HG03196 (cell line): Measurements from ENCODE around the gene CPM.

Experiments used
- ATAC-seq: cut with Tn5 transposase; IDR thresholded peaks from one replicate; pipeline ENCODE4 v1.9.1; 2021; ENCODE audit not compliant: unreplicated experiment

Gene CPM

GRCh38 chr12:68908076-68908475 lies 24.9 kb downstream of the CPM start:
- ATAC-seq, result no peak

- ATAC-seq, result no peak
Measured at GRCh38 chr12:68905733-68906132, 27.2 kb downstream of the CPM start.

GRCh38 chr12:68904351-68904962 lies 28.5 kb downstream of the CPM start:
- no peak for ATAC-seq

- no peak for ATAC-seq
Measured at GRCh38 chr12:68903511-68903910, 29.5 kb downstream of the CPM start.

GRCh38 chr12:68901551-68901950 lies 31.4 kb downstream of the CPM start:
- no peak for ATAC-seq

- no peak for ATAC-seq
Measured at GRCh38 chr12:68901145-68901544, 31.8 kb downstream of the CPM start.

GRCh38 chr12:68900241-68900640 lies 32.7 kb downstream of the CPM start:
- no peak for ATAC-seq

GRCh38 chr12:68899251-68899771 lies 33.7 kb downstream of the CPM start:
- ATAC-seq, result no peak

GRCh38 chr12:68896881-68897540 lies 36.0 kb downstream of the CPM start:
- ATAC-seq, result no peak

- ATAC-seq, result no peak
Measured at GRCh38 chr12:68894276-68894855, 38.6 kb downstream of the CPM start.

GRCh38 chr12:68893741-68894140 lies 39.2 kb downstream of the CPM start:
- ATAC-seq, result no peak

GRCh38 chr12:68893201-68893600 lies 39.8 kb downstream of the CPM start:
- no peak for ATAC-seq

GRCh38 chr12:68891141-68891540 lies 41.8 kb downstream of the CPM start:
- no peak for ATAC-seq

- ATAC-seq, result no peak
Measured at GRCh38 chr12:68890701-68891113, 42.3 kb downstream of the CPM start.

GRCh38 chr12:68888243-68888642 lies 44.7 kb downstream of the CPM start:
- no peak for ATAC-seq

- ATAC-seq, result no peak
Measured at GRCh38 chr12:68887641-68888040, 45.3 kb downstream of the CPM start.

GRCh38 chr12:68886636-68887572 lies 46.1 kb downstream of the CPM start:
- no peak for ATAC-seq

- ATAC-seq, result no peak
Measured at GRCh38 chr12:68885381-68885780, 47.6 kb downstream of the CPM start.

- ATAC-seq, result no peak
Measured at GRCh38 chr12:68884251-68884650, 48.7 kb downstream of the CPM start.

- ATAC-seq, result no peak
Measured at GRCh38 chr12:68883151-68883550, 49.8 kb downstream of the CPM start.

GRCh38 chr12:68882251-68882964 lies 50.6 kb downstream of the CPM start:
- ATAC-seq, result no peak
